A549 (cell line): ENCODE measurements around the gene TIMM21. TPM values are rescaled to one million over a fixed set of nuclear protein-coding genes. Genes with fewer than 3 reads are reported as not detected.

Experiments used
- ATAC-seq, 2 experiments: fragments of 200-7000 bp in 1 of 2; fragments of >200 bp in 1 of 2; cut with Nextera tagmentation in 1 of 2; cut with Tn5 transposase in 1 of 2; 3 replicates each; pipeline versions ENCODE4 v1.8.0 to v1.9.1; 2018 to 2020; ENCODE audit warnings: mild to moderate bottlenecking in 1 of 2, moderate library complexity in 1 of 2
- CTCF ChIA-PET: fragments of 300-600 bp; sonication (Branson Sonifier 250); formaldehyde crosslinking; extraction: SDS; loops from one replicate; lab custom pipeline; 2021; ENCODE audit warnings: antibody characterized with exemption, inconsistent platforms; lab: Yijun Ruan, JAX
- POLR2A ChIA-PET: fragments of 350-600 bp; formaldehyde crosslinking; extraction: SDS; loops from one replicate; lab custom pipeline; 2021; ENCODE audit warnings: antibody characterized with exemption, inconsistent platforms; lab: Yijun Ruan, JAX
- DNase-seq, 2 experiments: peaks; one replicate each; pipeline versions ENCODE4 v3.0.0 to v3.0.0-alpha.2; 2011 to 2016; ENCODE audit warnings: low read depth in 1 of 2, low spot score in 1 of 2
- FAIRE-seq: peaks from 2 replicates; lab custom pipeline; 2011; peaks lifted over from hg19 to GRCh38; lab: Jason Lieb, UNC
- H3K27ac ChIP-seq, 2 experiments: fragments of >200 bp; sonication (Bioruptor Twin); formaldehyde crosslinking; 3 replicates each; pipeline ENCODE4 v1.5.1; 2016 to 2017
- H3K4me1 ChIP-seq: fragments of >200 bp; sonication (Bioruptor Twin); formaldehyde crosslinking; 3 replicates; pipeline ENCODE4 v1.6.1; 2016
- H3K4me2 ChIP-seq: fragments of >200 bp; sonication (Bioruptor Twin); formaldehyde crosslinking; 3 replicates; pipeline ENCODE4 v1.6.1; 2016
- H3K4me3 ChIP-seq: fragments of >200 bp; sonication (Bioruptor Twin); formaldehyde crosslinking; 3 replicates; pipeline ENCODE4 v1.5.1; 2016
- H3K9me3 ChIP-seq: fragments of >200 bp; sonication (Bioruptor Twin); formaldehyde crosslinking; 3 replicates; pipeline ENCODE4 v1.6.1; 2016
- BCL3 ChIP-seq: fragments of >200 bp; sonication (Bioruptor Twin); formaldehyde crosslinking; IDR thresholded peaks from 3 replicates; pipeline ENCODE4 v1.6.1; 2016
- BHLHE40 ChIP-seq: IDR thresholded peaks from 2 replicates; pipeline ENCODE4 v1.6.1; 2012; ENCODE audit warnings: low read depth, low read length, inconsistent platforms
- CBX2 ChIP-seq: fragments of 200-600 bp; sonication (generic); IDR thresholded peaks from 2 replicates; pipeline ENCODE4 v1.6.1; 2016; ENCODE audit warnings: low read depth, mild to moderate bottlenecking, borderline replicate concordance
- CBX8 ChIP-seq: fragments of 200-600 bp; sonication (generic); IDR thresholded peaks from 2 replicates; pipeline ENCODE4 v1.6.1; 2016
- CEBPB ChIP-seq, 2 experiments: fragments of >200 bp in 1 of 2; sonication (Bioruptor Twin) in 1 of 2; formaldehyde crosslinking in 1 of 2; IDR thresholded peaks; 2 replicates each; pipeline ENCODE4 v1.6.1; 2012 to 2016
- CHD2 ChIP-seq: fragments of 150-350 bp; IDR thresholded peaks from 2 replicates; pipeline ENCODE4 v1.6.1; 2014; ENCODE audit warnings: low read length; ENCODE audit not compliant: partially characterized antibody
- E2F6 ChIP-seq: IDR thresholded peaks from 2 replicates; pipeline ENCODE4 v1.6.1; 2012; ENCODE audit warnings: low read depth, borderline replicate concordance
- EHF ChIP-seq: fragments of 250-450 bp; sonication (Bioruptor Pico); IDR thresholded peaks from 2 replicates; pipeline ENCODE4 v1.5.0; 2020; ENCODE audit warnings: mild to moderate bottlenecking
- ESRRA ChIP-seq: fragments of 150-350 bp; IDR thresholded peaks from 2 replicates; pipeline ENCODE4 v1.6.1; 2014; ENCODE audit warnings: mild to moderate bottlenecking, low read length, borderline replicate concordance
- FOSL2 ChIP-seq, 2 experiments: fragments of 450-650 bp in 1 of 2; fragments of >200 bp in 1 of 2; sonication (Bioruptor Twin) in 1 of 2; formaldehyde crosslinking; IDR thresholded peaks; 2 replicates each; pipeline versions ENCODE4 v1.5.0 to v1.6.1; 2016 to 2020; ENCODE audit warnings: mild to moderate bottlenecking in 1 of 2, moderate library complexity in 1 of 2
- HEYL ChIP-seq: fragments of 250-450 bp; sonication (Bioruptor Pico); IDR thresholded peaks from 2 replicates; pipeline ENCODE4 v1.8.0; 2021; ENCODE audit warnings: mild to moderate bottlenecking, moderate library complexity
- HOXA7 ChIP-seq: fragments of 250-450 bp; sonication (Bioruptor Pico); IDR thresholded peaks from 2 replicates; pipeline ENCODE4 v1.5.0; 2020; ENCODE audit warnings: mild to moderate bottlenecking, moderate library complexity
- HOXB13 ChIP-seq: fragments of 250-450 bp; sonication (Bioruptor Pico); IDR thresholded peaks from 2 replicates; pipeline ENCODE4 v1.5.0; 2020; ENCODE audit warnings: low read depth, mild to moderate bottlenecking, moderate library complexity
- JUN ChIP-seq, 2 experiments: fragments of >200 bp; sonication (Bioruptor Twin); formaldehyde crosslinking; IDR thresholded peaks; 2 replicates in 1 of 2; 3 replicates in 1 of 2; pipeline ENCODE4 v1.6.1; 2016 to 2017
- JUNB ChIP-seq: fragments of >200 bp; sonication (Bioruptor Twin); formaldehyde crosslinking; IDR thresholded peaks from 2 replicates; pipeline ENCODE4 v1.6.1; 2016
- MAFK ChIP-seq: fragments of 450-650 bp; IDR thresholded peaks from 2 replicates; pipeline ENCODE4 v1.6.1; 2014; ENCODE audit not compliant: partially characterized antibody
- MAX ChIP-seq: IDR thresholded peaks from 2 replicates; pipeline ENCODE4 v1.6.1; 2012
- MAZ ChIP-seq: fragments of 150-350 bp; IDR thresholded peaks from 2 replicates; pipeline ENCODE4 v1.6.1; 2014; ENCODE audit warnings: antibody characterized with exemption, low read depth, low read length, borderline replicate concordance
- MYC ChIP-seq: IDR thresholded peaks from 2 replicates; pipeline ENCODE4 v1.6.1; 2012; ENCODE audit warnings: mild to moderate bottlenecking, inconsistent platforms, low read length, improper control_type of control experiment, borderline replicate concordance
- NFE2L2 ChIP-seq: fragments of 150-350 bp; conservative IDR thresholded peaks from 2 replicates; pipeline ENCODE4 v1.6.1; 2014; ENCODE audit warnings: low read length
- PHF8 ChIP-seq: fragments of 200-600 bp; sonication (generic); IDR thresholded peaks from 2 replicates; pipeline ENCODE4 v1.6.1; 2016; ENCODE audit warnings: low read depth, mild to moderate bottlenecking, antibody characterized with exemption, moderate library complexity, borderline replicate concordance
- POLR2A ChIP-seq: IDR thresholded peaks from 2 replicates; pipeline ENCODE4 v1.6.1; 2012; ENCODE audit warnings: mild to moderate bottlenecking, low read length
- RCOR1 ChIP-seq: fragments of 150-350 bp; IDR thresholded peaks from 2 replicates; pipeline ENCODE4 v1.6.1; 2014; ENCODE audit warnings: antibody characterized with exemption, low read length, low read depth
- SMC3 ChIP-seq: fragments of >200 bp; sonication (Bioruptor Twin); formaldehyde crosslinking; IDR thresholded peaks from 3 replicates; pipeline ENCODE4 v1.6.1; 2018; ENCODE audit warnings: inconsistent platforms
- SREBF2 ChIP-seq: fragments of 450-650 bp; IDR thresholded peaks from 2 replicates; pipeline ENCODE4 v1.6.1; 2014; ENCODE audit warnings: mild to moderate bottlenecking, moderate library complexity
- TP53 ChIP-seq: fragments of 250-450 bp; sonication (Bioruptor Pico); IDR thresholded peaks from 2 replicates; pipeline ENCODE4 v1.5.0; 2021; ENCODE audit warnings: mild to moderate bottlenecking, moderate library complexity
- ZFP36 ChIP-seq: fragments of 450-650 bp; IDR thresholded peaks from 2 replicates; pipeline ENCODE4 v1.6.1; 2014; ENCODE audit warnings: borderline replicate concordance; ENCODE audit not compliant: partially characterized antibody
- WGBS: methylation state at CpG from one replicate; pipeline ENCODE4 v1.1.6; 2017; ENCODE audit errors: missing lambda C conversion rate; 5-methylcytosine and 5-hydroxymethylcytosine counted together
- polyA minus RNA-seq: library from RNA; depleted of rRNA, polyadenylated mRNA; stranded (reverse); fragments of >200 nt; gene quantifications from 2 replicates; pipeline ENCODE4 v1.2.3, GENCODE V29; 2011; rRNA and poly(A)+ RNA removed
- polyA plus RNA-seq, 4 experiments: library from polyadenylated mRNA; depleted of rRNA in 3 of 4; stranded (reverse); fragments of >200 nt; fragmentation: RNase III in 1 of 4; extraction: RNeasy Plus Mini Kit Qiagen cat#74134 plus additional on column Dnase treatment in 1 of 4; gene quantifications; 2 replicates in 3 of 4; 3 replicates in 1 of 4; pipeline ENCODE4 v1.2.3, GENCODE V29; 2011 to 2017
- TF ChIP-seq, protein P1 (sequence below): IDR thresholded peaks from 2 replicates; pipeline ENCODE4 v1.6.1; 2012
- TF ChIP-seq, protein P2 (sequence below): fragments of 150-350 bp; IDR thresholded peaks from 2 replicates; pipeline ENCODE4 v1.6.1; 2014; ENCODE audit warnings: low read depth, mild to moderate bottlenecking, low read length

The TIMM21 gene
- polyA plus RNA-seq (2011; rRNA removed) (56.4 and 64.6 TPM in 2 replicates), polyA plus RNA-seq (2017; fragmentation: RNase III; extraction: RNeasy Plus Mini Kit Qiagen cat#74134 plus additional on column Dnase treatment) (52.3 to 64.1 TPM (median 61.4 TPM) in 3 replicates), polyA minus RNA-seq (17.4 and 25.1 TPM in 2 replicates)
- 38.8 and 41.7 TPM in 2 replicates for polyA plus RNA-seq (2012; cell fraction: cytosol; rRNA removed)
- 15.9 and 24.5 TPM in 2 replicates for polyA plus RNA-seq (2012; cell fraction: nucleus; rRNA removed)

GRCh38 chr18:74147779-74148542 lies at the start of gene TIMM21, which contains the start of gene FBXO15:
TIMM21 (plus strand) TSS chr18:74148523; CDS start chr18:74148809, 286 bp downstream.
FBXO15 (minus strand) TSS chr18:74147834; CDS start chr18:74147785, 49 bp downstream.
- POLR2A ChIA-PET: no interaction called here
- no peak for TF ChIP-seq EHF
- TF ChIP-seq MYC: 0 out of 2 replicates have a peak, but pooled peaks have one; percentile 56
- no peak for TF ChIP-seq HEYL (CRISPR knock-in tag)
- TF ChIP-seq POLR2A: peak; percentile 71
- TF ChIP-seq, protein P1, sequence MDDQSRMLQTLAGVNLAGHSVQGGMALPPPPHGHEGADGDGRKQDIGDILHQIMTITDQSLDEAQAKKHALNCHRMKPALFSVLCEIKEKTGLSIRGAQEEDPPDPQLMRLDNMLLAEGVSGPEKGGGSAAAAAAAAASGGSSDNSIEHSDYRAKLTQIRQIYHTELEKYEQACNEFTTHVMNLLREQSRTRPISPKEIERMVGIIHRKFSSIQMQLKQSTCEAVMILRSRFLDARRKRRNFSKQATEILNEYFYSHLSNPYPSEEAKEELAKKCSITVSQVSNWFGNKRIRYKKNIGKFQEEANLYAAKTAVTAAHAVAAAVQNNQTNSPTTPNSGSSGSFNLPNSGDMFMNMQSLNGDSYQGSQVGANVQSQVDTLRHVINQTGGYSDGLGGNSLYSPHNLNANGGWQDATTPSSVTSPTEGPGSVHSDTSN: 0 out of 2 replicates have a peak, but pooled peaks have one; percentile 16
- no peak for TF ChIP-seq SMC3
- peak; percentile 57; the same call in 1 of the 2 replicates for TF ChIP-seq PHF8
- no peak for TF ChIP-seq FOSL2 (IDR thresholded peaks at IDR 0.05)
- no peak for TF ChIP-seq FOSL2 (CRISPR knock-in tag; IDR thresholded peaks at IDR 0.05)
- 0 out of 4 replicates have a peak, but pooled peaks of 1 of the 2 experiments have one; percentile 12 for TF ChIP-seq CEBPB (IDR thresholded peaks at IDR 0.05)
- TF ChIP-seq JUN (IDR thresholded peaks at IDR 0.05): peak in 1 of 2 experiments; percentile 64; a peak in 3 of 5 replicates
- TF ChIP-seq ESRRA: 0 out of 2 replicates have a peak, but pooled peaks have one; percentile 30
- peak; percentile 89 for TF ChIP-seq E2F6
- TF ChIP-seq MAX: peak; percentile 89
- DNase-seq: peak; percentile 80 to 94
- no peaks in the 10 kb centered on the region for H3K9me3 ChIP-seq
- peak; percentile 97 to 98 for ATAC-seq
- peak within 1 kb of the TSS; percentile 94 for H3K4me2 ChIP-seq
- H3K27ac ChIP-seq: peak within 1 kb of the TSS; percentile 97 to 99
- peak within 1 kb of the TSS; percentile 68 for H3K4me3 ChIP-seq
- FAIRE-seq: no peak
- H3K4me1 ChIP-seq: peaks cover 6% of the 10 kb centered on the region; the same call in 1 of the 3 replicates
- CTCF ChIA-PET: no interaction called here
- WGBS: 1% methylated on average over 42 of the region's 58 CpGs

- no peak for FAIRE-seq
- TF ChIP-seq HOXA7: no peak
- no peak for TF ChIP-seq CBX8
- TF ChIP-seq TP53 (CRISPR knock-in tag): no peak
- no peak for TF ChIP-seq JUNB
- TF ChIP-seq, all 56 proteins: peak for 0
- Histone ChIP-seq H3K4me3 (no peak overlapping the region), H3K9me3 (no peaks in the 10 kb centered on the region), H3K4me2 (no peak overlapping the region), H3K27ac (no peak overlapping the region), H3K4me1 (no peaks in the 10 kb centered on the region)
- POLR2A ChIA-PET: no interaction called here
- ATAC-seq (no peak), DNase-seq (no peak)
- CTCF ChIA-PET: no interaction called here
- WGBS: 53% methylated on average over 2 of the region's 2 CpGs
Measured at GRCh38 chr18:74108460-74108859, 39.9 kb upstream of the TIMM21 start.

GRCh38 chr18:74110149-74110548 lies 38.2 kb upstream of the TIMM21 start:
- DNase-seq: no peak
- no peak for ATAC-seq
- CTCF ChIA-PET: no interaction called here
- Histone ChIP-seq H3K4me1 (no peaks in the 10 kb centered on the region), H3K27ac (no peak overlapping the region), H3K9me3 (no peaks in the 10 kb centered on the region), H3K4me2 (no peak overlapping the region), H3K4me3 (no peak overlapping the region)
- WGBS: 95% methylated on average over 1 of the region's 1 CpG
- POLR2A ChIA-PET: no interaction called here
- TF ChIP-seq BCL3 (no peak), HOXA7 (no peak), HEYL (CRISPR knock-in tag) (no peak), CHD2 (no peak), JUN (IDR thresholded peaks at IDR 0.05) (no peak), RCOR1 (no peak), NFE2L2 (no peak), CBX2 (no peak), HOXB13 (CRISPR knock-in tag) (no peak), MAFK (no peak), MAX (no peak), SMC3 (no peak), ZFP36 (no peak), MAZ (no peak), SREBF2 (no peak), BHLHE40 (no peak)
- TF ChIP-seq, protein P2, sequence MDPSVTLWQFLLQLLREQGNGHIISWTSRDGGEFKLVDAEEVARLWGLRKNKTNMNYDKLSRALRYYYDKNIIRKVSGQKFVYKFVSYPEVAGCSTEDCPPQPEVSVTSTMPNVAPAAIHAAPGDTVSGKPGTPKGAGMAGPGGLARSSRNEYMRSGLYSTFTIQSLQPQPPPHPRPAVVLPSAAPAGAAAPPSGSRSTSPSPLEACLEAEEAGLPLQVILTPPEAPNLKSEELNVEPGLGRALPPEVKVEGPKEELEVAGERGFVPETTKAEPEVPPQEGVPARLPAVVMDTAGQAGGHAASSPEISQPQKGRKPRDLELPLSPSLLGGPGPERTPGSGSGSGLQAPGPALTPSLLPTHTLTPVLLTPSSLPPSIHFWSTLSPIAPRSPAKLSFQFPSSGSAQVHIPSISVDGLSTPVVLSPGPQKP: no peak
- TF ChIP-seq, all 56 proteins: peak for 0
- no peak for FAIRE-seq
